GM19467 (cell line): ENCODE measurements around the gene AFDN.

Source experiments
- ATAC-seq: cut with Tn5 transposase; IDR thresholded peaks from one replicate; pipeline ENCODE4 v1.9.1; 2021; ENCODE audit warnings: mild to moderate bottlenecking, moderate library complexity; ENCODE audit not compliant: unreplicated experiment

Gene AFDN, protein sequence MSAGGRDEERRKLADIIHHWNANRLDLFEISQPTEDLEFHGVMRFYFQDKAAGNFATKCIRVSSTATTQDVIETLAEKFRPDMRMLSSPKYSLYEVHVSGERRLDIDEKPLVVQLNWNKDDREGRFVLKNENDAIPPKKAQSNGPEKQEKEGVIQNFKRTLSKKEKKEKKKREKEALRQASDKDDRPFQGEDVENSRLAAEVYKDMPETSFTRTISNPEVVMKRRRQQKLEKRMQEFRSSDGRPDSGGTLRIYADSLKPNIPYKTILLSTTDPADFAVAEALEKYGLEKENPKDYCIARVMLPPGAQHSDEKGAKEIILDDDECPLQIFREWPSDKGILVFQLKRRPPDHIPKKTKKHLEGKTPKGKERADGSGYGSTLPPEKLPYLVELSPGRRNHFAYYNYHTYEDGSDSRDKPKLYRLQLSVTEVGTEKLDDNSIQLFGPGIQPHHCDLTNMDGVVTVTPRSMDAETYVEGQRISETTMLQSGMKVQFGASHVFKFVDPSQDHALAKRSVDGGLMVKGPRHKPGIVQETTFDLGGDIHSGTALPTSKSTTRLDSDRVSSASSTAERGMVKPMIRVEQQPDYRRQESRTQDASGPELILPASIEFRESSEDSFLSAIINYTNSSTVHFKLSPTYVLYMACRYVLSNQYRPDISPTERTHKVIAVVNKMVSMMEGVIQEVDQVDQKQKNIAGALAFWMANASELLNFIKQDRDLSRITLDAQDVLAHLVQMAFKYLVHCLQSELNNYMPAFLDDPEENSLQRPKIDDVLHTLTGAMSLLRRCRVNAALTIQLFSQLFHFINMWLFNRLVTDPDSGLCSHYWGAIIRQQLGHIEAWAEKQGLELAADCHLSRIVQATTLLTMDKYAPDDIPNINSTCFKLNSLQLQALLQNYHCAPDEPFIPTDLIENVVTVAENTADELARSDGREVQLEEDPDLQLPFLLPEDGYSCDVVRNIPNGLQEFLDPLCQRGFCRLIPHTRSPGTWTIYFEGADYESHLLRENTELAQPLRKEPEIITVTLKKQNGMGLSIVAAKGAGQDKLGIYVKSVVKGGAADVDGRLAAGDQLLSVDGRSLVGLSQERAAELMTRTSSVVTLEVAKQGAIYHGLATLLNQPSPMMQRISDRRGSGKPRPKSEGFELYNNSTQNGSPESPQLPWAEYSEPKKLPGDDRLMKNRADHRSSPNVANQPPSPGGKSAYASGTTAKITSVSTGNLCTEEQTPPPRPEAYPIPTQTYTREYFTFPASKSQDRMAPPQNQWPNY (N-terminal part only)

GRCh38 chr6:167826896-167827582 lies at the start of gene AFDN:
TSS of gene AFDN (plus strand) at chr6:167826911. CDS start at chr6:167827133, 222 bp downstream.
- peak; percentile 31 for ATAC-seq

- ATAC-seq, result no peak
Observed at GRCh38 chr6:167778497-167779128, 48.1 kb upstream of the AFDN start.

DNA sequence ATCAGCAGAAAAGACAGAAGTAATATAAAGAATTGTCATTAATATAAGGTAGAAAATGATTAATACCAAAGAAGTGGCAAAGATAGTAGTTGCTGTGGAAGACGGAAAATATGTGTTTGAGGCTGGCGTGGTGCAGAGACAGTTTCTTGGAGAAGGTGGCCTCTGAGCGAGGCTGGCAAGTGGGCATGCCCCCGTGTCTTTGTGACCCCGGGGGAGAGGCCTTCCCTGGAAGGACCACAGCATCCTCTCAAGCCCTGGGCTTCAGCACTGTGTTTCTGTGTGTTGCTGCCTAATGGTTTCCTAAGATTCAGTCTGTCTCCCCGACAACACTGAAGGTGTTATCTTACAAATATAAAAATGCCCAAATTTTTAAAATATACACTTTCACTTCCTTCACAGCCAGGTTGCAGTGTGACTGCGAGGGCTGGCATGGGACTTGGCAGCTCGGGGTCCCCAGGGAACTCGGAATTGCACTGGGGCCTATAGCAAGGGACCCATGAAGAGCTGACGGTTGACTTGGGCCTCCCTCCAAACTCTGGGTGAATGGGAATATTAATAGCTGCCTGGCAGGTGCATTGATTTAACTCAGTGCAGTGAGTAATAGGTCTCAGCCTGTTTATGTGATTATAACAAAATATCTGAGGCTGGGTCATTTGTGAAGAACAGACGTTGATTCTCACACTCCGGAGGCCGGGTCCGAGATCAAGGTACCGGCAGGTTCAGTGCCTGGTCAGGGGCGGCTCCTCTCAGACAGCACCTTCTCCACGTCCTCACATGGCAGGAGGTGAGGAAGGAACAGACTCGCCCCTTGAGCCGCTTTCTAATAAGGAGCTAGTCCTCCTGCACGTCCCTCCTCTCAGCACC lies 47.4 kb upstream of the AFDN start:
- no peak for ATAC-seq

DNA sequence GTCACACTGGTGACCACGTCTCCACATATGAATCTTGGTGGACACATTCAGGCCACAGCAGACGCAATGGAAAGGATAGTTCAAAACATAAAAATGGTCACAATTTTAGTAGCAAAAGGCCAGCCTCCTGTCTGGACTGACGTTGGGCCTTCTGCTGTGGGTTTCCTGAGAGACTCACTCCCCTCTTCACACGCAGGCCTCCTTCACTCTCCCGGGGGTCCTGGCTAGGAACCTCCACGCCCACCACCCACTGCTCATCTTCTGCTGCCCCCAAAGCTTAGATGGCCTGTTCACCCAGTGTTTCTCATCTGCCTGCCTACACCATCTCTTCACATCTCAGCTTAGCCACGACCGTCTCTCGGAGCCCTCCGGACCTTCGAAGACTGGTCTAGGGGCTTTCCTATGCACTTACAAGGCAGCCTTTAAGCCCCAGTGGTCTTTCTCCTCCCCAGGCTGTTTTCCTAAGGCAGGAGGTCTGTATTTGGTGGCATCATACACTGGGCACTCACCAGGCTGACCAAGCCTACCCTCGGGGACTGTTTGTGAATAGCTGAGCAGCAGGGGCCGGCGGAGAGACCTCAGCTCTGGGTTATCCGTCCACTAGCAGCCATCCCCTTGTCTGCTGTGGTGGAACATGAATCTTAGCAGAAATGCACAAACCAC lies 46.6 kb upstream of the AFDN start:
- no peak for ATAC-seq

GRCh38 chr6:167781066-167781767 lies 45.5 kb upstream of the AFDN start:
- no peak for ATAC-seq

DNA sequence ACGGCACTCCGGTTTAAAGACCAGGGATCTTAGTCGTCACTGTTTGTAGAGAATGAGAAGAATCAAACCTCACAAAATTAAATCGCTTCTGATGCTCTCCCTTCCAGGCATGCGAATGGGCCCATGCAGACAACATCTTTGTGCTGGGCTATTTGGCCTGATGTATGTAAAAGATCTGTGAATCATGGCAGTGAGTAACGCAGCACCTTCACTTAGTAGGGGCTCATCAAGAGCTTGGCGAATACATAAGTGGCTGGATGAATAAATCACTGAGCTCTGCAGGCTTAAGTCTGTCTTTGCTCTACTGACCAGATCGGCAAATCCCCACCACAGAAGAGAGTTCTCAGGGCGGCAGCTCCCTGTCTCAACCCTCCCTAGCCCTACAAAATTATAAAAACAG lies 44.8 kb upstream of the AFDN start:
- no peak for ATAC-seq

- no peak for ATAC-seq
Observed at GRCh38 chr6:167782698-167783517, 43.8 kb upstream of the AFDN start.

- no peak for ATAC-seq
Observed at GRCh38 chr6:167786853-167787675, 39.6 kb upstream of the AFDN start.

DNA sequence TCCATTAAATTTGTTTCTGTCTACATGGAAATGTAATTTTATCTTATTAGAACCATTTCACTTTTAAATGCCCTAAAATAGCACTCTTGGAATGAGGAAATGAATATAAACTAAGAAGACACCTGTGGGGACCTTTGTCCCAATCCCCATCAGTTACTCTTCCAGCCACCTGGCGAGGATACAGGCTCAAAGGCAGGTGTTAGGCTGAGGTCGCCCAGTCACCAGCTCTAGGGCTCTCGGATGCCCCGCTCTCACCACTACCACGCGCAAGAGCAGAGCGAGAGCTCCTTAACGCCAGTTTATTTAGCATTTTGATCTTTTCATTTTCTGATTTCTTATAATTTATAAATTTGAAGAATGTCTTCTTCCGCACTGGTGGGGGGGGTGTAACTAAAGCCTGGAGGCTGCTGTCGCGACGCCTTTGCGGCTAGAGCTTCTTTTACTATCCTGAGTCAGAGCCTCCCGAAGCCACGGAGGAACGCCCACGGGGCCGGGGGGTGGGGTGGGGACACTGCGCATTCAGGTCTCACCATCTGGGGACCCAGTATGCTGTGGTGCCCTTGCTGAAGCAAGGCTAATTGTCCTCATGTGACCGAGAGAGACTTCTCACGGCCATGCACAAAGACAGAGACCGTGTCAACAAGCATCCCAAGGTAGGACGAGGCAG lies 38.7 kb upstream of the AFDN start:
- no peak for ATAC-seq

DNA sequence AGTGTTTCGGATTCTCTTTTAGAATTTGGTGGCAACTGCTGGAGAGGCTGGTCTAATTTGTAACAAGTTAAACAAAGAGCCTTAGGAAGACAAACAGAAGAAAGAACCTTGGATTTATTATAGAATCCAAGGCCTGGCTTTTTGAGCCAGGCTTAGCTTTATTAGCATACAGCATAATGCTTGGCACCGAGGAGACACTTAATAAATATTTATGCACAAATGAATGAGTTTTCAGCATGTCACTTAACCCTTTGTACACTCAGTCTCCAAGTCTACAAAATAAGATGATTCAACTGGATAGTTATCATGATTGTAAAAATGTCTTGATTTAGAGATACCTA lies 38.2 kb upstream of the AFDN start:
- ATAC-seq, result no peak

- no peak for ATAC-seq
Observed at GRCh38 chr6:167789358-167789757, 37.4 kb upstream of the AFDN start.

GRCh38 chr6:167791091-167791779 lies 35.5 kb upstream of the AFDN start:
- ATAC-seq, result no peak

DNA sequence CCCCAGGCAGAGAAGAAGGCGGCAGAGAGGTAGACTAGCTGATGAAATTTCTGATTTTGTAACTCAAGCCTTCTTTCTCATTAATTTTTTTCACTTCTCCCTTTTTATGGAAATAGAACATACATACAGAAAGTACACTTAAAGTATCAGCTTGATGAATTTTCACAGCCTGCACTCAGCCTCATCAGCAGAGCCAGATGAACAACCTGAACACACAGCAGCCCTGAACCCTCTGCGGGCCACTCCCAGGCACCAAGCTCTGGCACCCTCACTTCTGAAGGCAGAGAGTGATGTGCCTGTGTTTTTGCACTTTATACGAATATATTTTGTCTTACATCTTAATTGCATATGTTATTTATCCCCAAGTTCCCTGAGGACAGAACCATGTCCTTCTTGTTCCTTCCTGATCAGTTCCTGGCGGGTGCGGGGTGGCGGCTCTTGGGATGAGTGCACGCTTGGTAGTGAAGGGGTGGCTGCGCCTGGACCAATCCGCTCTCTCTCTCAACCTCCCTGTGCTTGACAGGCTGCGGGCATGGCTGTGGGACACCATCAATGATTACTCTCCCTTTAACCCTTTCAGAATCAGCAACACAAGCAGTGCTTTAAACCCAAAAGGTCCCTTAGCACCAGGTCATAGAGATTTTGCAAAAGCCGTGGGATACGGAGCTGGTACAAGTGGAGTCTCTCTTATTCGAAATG lies 34.8 kb upstream of the AFDN start:
- no peak for ATAC-seq

- no peak for ATAC-seq
Observed at GRCh38 chr6:167793421-167793820, 33.3 kb upstream of the AFDN start.
